GM23248 (cell line): ENCODE data around the gene PGA3.

Source experiments
- EZH2 ChIP-seq: fragments of 200-600 bp; sonication (generic); IDR thresholded peaks from 2 replicates; pipeline ENCODE4 v1.6.1; 2018; ENCODE audit warnings: antibody characterized with exemption, mild to moderate bottlenecking; ENCODE audit not compliant: insufficient read depth, poor library complexity, severe bottlenecking
- EZH2phosphoT487 ChIP-seq: fragments of 200-600 bp; sonication (generic); IDR thresholded peaks from 2 replicates; pipeline ENCODE4 v1.6.1; 2018; ENCODE audit warnings: antibody characterized with exemption, moderate library complexity, mild to moderate bottlenecking, low read depth; ENCODE audit not compliant: insufficient read depth

DNA sequence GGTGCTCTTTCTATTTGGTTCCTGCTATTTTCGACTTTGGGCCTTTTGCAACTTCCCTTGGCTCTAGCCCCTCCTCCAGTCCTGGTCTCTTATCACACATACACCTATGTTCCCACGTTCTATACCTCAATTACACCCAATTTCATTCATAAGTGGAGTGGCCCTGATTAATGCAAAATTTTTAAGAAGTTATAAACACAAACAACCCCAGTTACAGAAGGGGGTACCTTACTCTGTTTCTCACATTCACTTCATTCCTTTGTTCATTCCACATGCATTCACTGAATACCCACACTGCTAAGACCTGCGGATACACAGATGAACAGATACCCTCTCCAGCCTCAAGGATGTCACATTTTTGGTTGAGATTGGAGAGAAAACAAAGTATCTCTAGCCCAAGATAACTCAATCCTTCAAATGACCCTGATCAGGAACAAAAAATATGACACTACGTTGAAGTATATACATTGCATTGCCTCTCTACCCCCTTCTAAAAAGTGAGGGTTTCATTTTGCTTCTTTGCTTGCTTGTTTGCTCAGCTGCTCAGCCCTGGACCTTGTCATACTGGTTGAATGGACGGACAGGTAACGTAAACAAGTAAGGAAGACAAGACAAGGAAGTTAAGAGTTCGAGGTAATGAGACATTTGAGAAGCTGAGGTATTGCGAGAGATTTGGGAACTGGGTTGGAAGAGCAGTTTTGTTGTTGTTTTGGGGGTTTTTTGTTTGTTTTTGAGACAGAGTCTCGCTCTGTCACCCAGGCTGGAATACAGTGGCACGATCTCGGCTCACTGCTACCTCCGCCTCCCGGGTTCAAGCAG lies 38.5 kb upstream of the PGA3 start:
- TF ChIP-seq EZH2: no peak
- no peak for TF ChIP-seq EZH2phosphoT487
